SK-N-SH treated with all-trans-retinoic acid at 6 μM for 48 hours (cell line): ENCODE measurements around the gene GNRH2.

Experiments
- ATAC-seq: fragments of 200-7000 bp; cut with Tn5 transposase; 3 replicates; pipeline ENCODE4 v1.9.1; 2020; ENCODE audit warnings: mild to moderate bottlenecking, moderate library complexity
- ARNTL ChIP-seq: fragments of 450-650 bp; formaldehyde crosslinking; IDR thresholded peaks from 2 replicates; pipeline ENCODE4 v1.5.0; 2020; ENCODE audit warnings: low read depth, mild to moderate bottlenecking, moderate library complexity, borderline replicate concordance
- BACH2 ChIP-seq: fragments of 250-450 bp; sonication (Bioruptor Pico); IDR thresholded peaks from 2 replicates; pipeline ENCODE4 v1.9.0; 2021; ENCODE audit warnings: mild to moderate bottlenecking, borderline replicate concordance
- CREB5 ChIP-seq: fragments of 250-450 bp; sonication (Bioruptor Pico); IDR thresholded peaks from 2 replicates; pipeline ENCODE4 v1.5.1; 2020; ENCODE audit warnings: low read depth, mild to moderate bottlenecking, moderate library complexity
- CSDC2 ChIP-seq: fragments of 250-450 bp; sonication (Bioruptor Pico); IDR thresholded peaks from 2 replicates; pipeline ENCODE4 v1.5.0; 2020; ENCODE audit warnings: mild to moderate bottlenecking, moderate library complexity
- ESRRG ChIP-seq: fragments of 250-450 bp; sonication (Bioruptor Pico); IDR thresholded peaks from 2 replicates; pipeline ENCODE4 v1.6.1; 2021; ENCODE audit warnings: mild to moderate bottlenecking
- GLIS3 ChIP-seq: fragments of 250-450 bp; sonication (Bioruptor Pico); IDR thresholded peaks from 2 replicates; pipeline ENCODE4 v1.5.0; 2020; ENCODE audit warnings: mild to moderate bottlenecking, moderate library complexity
- OSR1 ChIP-seq: fragments of 250-450 bp; sonication (Bioruptor Pico); IDR thresholded peaks from 2 replicates; pipeline ENCODE4 v1.8.0; 2022; ENCODE audit warnings: moderate library complexity, mild to moderate bottlenecking, inconsistent platforms
- PATZ1 ChIP-seq: fragments of 250-450 bp; sonication (Bioruptor Pico); IDR thresholded peaks from 2 replicates; pipeline ENCODE4 v1.8.0; 2020; ENCODE audit warnings: mild to moderate bottlenecking, moderate library complexity, borderline replicate concordance
- POU6F1 ChIP-seq: fragments of 250-450 bp; sonication (Bioruptor Pico); IDR thresholded peaks from 2 replicates; pipeline ENCODE4 v1.8.0; 2021; ENCODE audit warnings: low read depth, mild to moderate bottlenecking, moderate library complexity, borderline replicate concordance
- PPARA ChIP-seq: fragments of 250-450 bp; sonication (Bioruptor Pico); IDR thresholded peaks from 2 replicates; pipeline ENCODE4 v1.5.0; 2020; ENCODE audit warnings: mild to moderate bottlenecking, borderline replicate concordance
- SNAI2 ChIP-seq: fragments of 250-450 bp; sonication (Bioruptor Pico); IDR thresholded peaks from 2 replicates; pipeline ENCODE4 v1.5.0; 2020; ENCODE audit warnings: mild to moderate bottlenecking, moderate library complexity
- TCF4 ChIP-seq: fragments of 250-450 bp; sonication (Bioruptor Pico); IDR thresholded peaks from 2 replicates; pipeline ENCODE4 v1.8.0; 2021; ENCODE audit warnings: mild to moderate bottlenecking, moderate library complexity, borderline replicate concordance
- TOX ChIP-seq: fragments of 250-450 bp; sonication (Bioruptor Pico); IDR thresholded peaks from 2 replicates; pipeline ENCODE4 v1.8.0; 2021; ENCODE audit warnings: mild to moderate bottlenecking, moderate library complexity, borderline replicate concordance
- TSHZ2 ChIP-seq: fragments of 250-450 bp; sonication (Bioruptor Pico); IDR thresholded peaks from 2 replicates; pipeline ENCODE4 v1.5.0; 2020; ENCODE audit warnings: mild to moderate bottlenecking, moderate library complexity
- ZC3H10 ChIP-seq: fragments of 250-450 bp; sonication (Bioruptor Pico); IDR thresholded peaks from 2 replicates; pipeline ENCODE4 v1.5.1; 2021; ENCODE audit warnings: mild to moderate bottlenecking, moderate library complexity
- ZFP30 ChIP-seq: fragments of 450-650 bp; formaldehyde crosslinking; IDR thresholded peaks from 2 replicates; pipeline ENCODE4 v1.5.0; 2022; ENCODE audit warnings: mild to moderate bottlenecking, moderate library complexity
- ZNF565 ChIP-seq: fragments of 450-650 bp; formaldehyde crosslinking; conservative IDR thresholded peaks from 2 replicates; pipeline ENCODE4 v1.5.0; 2020; ENCODE audit warnings: low read depth, mild to moderate bottlenecking, moderate library complexity
- ZNF70 ChIP-seq: fragments of 450-650 bp; formaldehyde crosslinking; IDR thresholded peaks from 2 replicates; pipeline ENCODE4 v1.5.0; 2020; ENCODE audit warnings: mild to moderate bottlenecking, moderate library complexity
- ZNF8 ChIP-seq: fragments of 450-650 bp; formaldehyde crosslinking; IDR thresholded peaks from 2 replicates; pipeline ENCODE4 v1.5.0; 2020; ENCODE audit warnings: mild to moderate bottlenecking, moderate library complexity

Gene GNRH2

GRCh38 chr20:3010985-3011723 lies 32.3 kb upstream of the GNRH2 start:
- ATAC-seq = peak; percentile 87

GRCh38 chr20:3011752-3012151 lies 31.7 kb upstream of the GNRH2 start:
- TF ChIP-seq ESRRG (CRISPR knock-in tag) = no peak
- no peak for TF ChIP-seq CREB5 (CRISPR knock-in tag)
- no peak for TF ChIP-seq ZNF8 (CRISPR knock-in tag)
- no peak for TF ChIP-seq TSHZ2 (CRISPR knock-in tag)
- TF ChIP-seq GLIS3 (CRISPR knock-in tag) = no peak
- no peak for TF ChIP-seq ZNF565
- TF ChIP-seq ZC3H10 (CRISPR knock-in tag) = no peak
- no peak for TF ChIP-seq OSR1 (CRISPR knock-in tag)
- no peak for TF ChIP-seq PATZ1
- TF ChIP-seq ZFP30 = no peak
- TF ChIP-seq TCF4 (CRISPR knock-in tag) = no peak
- no peak for TF ChIP-seq PPARA (CRISPR knock-in tag)
- TF ChIP-seq BACH2 (CRISPR knock-in tag) = no peak
- peak; percentile 27; the same call in 1 of the 3 replicates for ATAC-seq

More at GRCh38 chr20:3010985-3011723, 32.3 kb upstream of the GNRH2 start:
- TF ChIP-seq BACH2 (CRISPR knock-in tag) (no peak), SNAI2 (CRISPR knock-in tag) (no peak)

GRCh38 chr20:3013771-3014170 lies 29.7 kb upstream of the GNRH2 start:
- ATAC-seq = no peak
- TF ChIP-seq ZNF70 (CRISPR knock-in tag) = no peak
- no peak for TF ChIP-seq PATZ1
- no peak for TF ChIP-seq POU6F1 (CRISPR knock-in tag)
- no peak for TF ChIP-seq ARNTL (CRISPR knock-in tag)
- TF ChIP-seq ZNF8 (CRISPR knock-in tag) = no peak
- TF ChIP-seq PPARA (CRISPR knock-in tag) = no peak
- no peak for TF ChIP-seq SNAI2 (CRISPR knock-in tag)
- no peak for TF ChIP-seq CSDC2 (CRISPR knock-in tag)
- TF ChIP-seq OSR1 (CRISPR knock-in tag) = no peak
- TF ChIP-seq ZNF565 = no peak
- no peak for TF ChIP-seq TCF4 (CRISPR knock-in tag)
- TF ChIP-seq TOX (CRISPR knock-in tag) = no peak
- TF ChIP-seq, all 23 proteins: peak for 0
